BLaER1 (cell line): ENCODE measurements around the gene NUP93.

Experiments used
- H3K27ac ChIP-seq: shearing (Covaris generic); formaldehyde crosslinking; 2 replicates; pipeline ENCODE4 v1.8.1; 2022
- H3K27me3 ChIP-seq: shearing (Covaris generic); formaldehyde crosslinking; 2 replicates; pipeline ENCODE4 v1.8.1; 2022
- H3K36me3 ChIP-seq: shearing (Covaris generic); formaldehyde crosslinking; 2 replicates; pipeline ENCODE4 v1.8.1; 2022
- H3K4me1 ChIP-seq: shearing (Covaris generic); formaldehyde crosslinking; 2 replicates; pipeline ENCODE4 v1.8.1; 2022
- H3K4me2 ChIP-seq: shearing (Covaris generic); formaldehyde crosslinking; 2 replicates; pipeline ENCODE4 v1.8.1; 2022
- H3K4me3 ChIP-seq: shearing (Covaris generic); formaldehyde crosslinking; 2 replicates; pipeline ENCODE4 v1.8.1; 2022
- H3K9ac ChIP-seq: shearing (Covaris generic); formaldehyde crosslinking; 2 replicates; pipeline ENCODE4 v1.8.1; 2022
- H3K9me3 ChIP-seq: shearing (Covaris generic); formaldehyde crosslinking; 2 replicates; pipeline ENCODE4 v1.8.1; 2022
- H4K20me1 ChIP-seq: shearing (Covaris generic); formaldehyde crosslinking; 2 replicates; pipeline ENCODE4 v1.8.1; 2022
- Cebpa-rat ChIP-seq: shearing (Covaris generic); IDR thresholded peaks from 2 replicates; pipeline ENCODE4 v1.8.1; 2022

NUP93 gene

DNA sequence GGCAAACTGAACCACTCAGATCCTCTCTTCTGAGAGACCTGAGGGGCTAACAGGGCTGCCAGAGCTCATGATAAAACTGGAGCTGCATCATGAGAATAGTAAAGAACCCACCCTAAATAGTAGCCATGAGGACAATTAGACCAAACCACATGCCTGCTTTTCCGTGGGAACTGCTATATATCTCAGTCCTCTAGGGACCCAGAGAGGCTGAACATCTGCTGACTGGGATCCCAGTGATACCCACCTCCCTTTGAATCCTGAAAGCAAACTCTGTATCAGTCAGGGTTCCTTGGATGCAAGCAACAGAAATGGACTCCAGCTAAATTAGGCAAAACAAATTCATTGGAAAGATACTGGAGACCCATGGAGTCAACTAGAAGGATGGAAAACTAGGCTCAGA, 41.2 kb upstream of the NUP93 start:
- Histone ChIP-seq H3K36me3 (peaks cover 15% of the 10 kb centered on the region; the same call in 1 of the 2 replicates), H3K27me3 (no peaks in the 10 kb centered on the region), H3K4me3 (no peak overlapping the region), H4K20me1 (no peaks in the 10 kb centered on the region), H3K4me1 (peaks cover 61% of the 10 kb centered on the region), H3K4me2 (peak overlapping the region; percentile 76), H3K9me3 (peaks cover 10% of the 10 kb centered on the region; the same call in 1 of the 2 replicates), H3K9ac (0 out of 2 replicates have a peak overlapping the region, but pooled peaks have one; percentile 3), H3K27ac (peak overlapping the region; percentile 44; the same call in 1 of the 2 replicates)
- TF ChIP-seq Cebpa-rat = no peak

DNA sequence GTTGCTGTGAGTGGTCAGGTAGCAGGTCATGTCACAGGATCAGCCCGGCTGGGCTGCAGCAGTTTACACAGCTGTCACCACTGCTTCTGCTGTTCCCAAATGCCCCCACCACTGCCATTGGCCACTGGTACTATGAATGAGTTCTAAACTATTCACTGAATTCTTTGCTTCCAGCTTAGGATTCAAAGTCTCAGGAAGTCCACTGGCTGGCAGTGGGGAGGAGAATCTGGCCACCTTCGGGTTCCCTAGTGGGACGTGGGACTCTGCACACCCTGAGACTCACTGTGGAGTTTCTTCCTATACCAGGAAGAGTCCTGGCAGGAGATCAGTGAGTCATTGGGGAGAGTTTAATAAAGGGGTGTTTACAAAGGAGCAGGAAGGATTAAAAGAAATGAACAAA, 40.8 kb upstream of the NUP93 start:
- Histone ChIP-seq H3K36me3 (peaks cover 14% of the 10 kb centered on the region; the same call in 1 of the 2 replicates), H3K4me2 (peak overlapping the region; percentile 76), H3K27ac (peak overlapping the region; percentile 44; the same call in 1 of the 2 replicates), H3K4me1 (peaks cover 57% of the 10 kb centered on the region), H3K9ac (no peak overlapping the region), H4K20me1 (no peaks in the 10 kb centered on the region), H3K4me3 (no peak overlapping the region), H3K27me3 (no peaks in the 10 kb centered on the region), H3K9me3 (peaks cover 10% of the 10 kb centered on the region; the same call in 1 of the 2 replicates)
- TF ChIP-seq Cebpa-rat = no peak

DNA sequence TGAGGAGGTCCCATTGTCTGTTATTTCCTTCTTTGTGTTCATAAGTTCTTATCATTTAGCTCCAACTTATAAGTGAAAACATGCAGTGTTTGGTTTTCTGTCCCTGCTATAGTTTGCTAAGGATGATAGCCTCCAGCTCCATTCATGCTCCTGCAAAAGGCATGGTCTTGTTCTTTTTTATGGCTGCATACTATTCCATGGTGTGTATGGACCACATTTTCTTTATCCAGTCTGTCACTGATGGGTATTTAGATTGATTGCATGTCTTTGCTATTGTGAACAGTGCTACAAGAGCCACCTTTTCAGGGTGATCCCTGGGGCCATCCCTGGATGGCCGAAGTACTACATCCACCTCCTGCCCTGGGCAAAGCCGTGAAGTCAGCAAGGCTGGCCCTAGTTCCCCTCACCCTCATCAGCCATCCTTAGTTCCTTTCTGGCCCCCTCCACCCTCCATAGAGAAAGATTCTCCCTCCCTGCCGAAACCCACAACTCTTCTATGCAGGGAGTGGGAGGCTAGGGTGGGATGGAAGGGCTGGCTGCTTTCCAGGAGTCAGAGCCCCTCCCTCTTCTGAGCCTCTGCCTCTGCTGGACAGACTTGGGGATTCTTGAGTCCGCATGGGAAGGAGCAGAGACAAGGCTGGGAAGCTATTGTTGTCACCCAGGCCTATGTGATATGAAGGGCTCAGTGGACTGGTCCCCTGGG, 39.4 kb upstream of the NUP93 start:
- H3K36me3 ChIP-seq = peaks cover 14% of the 10 kb centered on the region; the same call in 1 of the 2 replicates
- H3K27ac ChIP-seq = no peak overlapping the region
- H3K4me2 ChIP-seq = no peak overlapping the region
- no peak overlapping the region for H3K4me3 ChIP-seq
- H3K9me3 ChIP-seq = peaks cover 20% of the 10 kb centered on the region
- no peaks in the 10 kb centered on the region for H4K20me1 ChIP-seq
- peaks cover 43% of the 10 kb centered on the region for H3K4me1 ChIP-seq
- no peaks in the 10 kb centered on the region for H3K27me3 ChIP-seq
- H3K9ac ChIP-seq = no peak overlapping the region
- no peak for TF ChIP-seq Cebpa-rat

DNA sequence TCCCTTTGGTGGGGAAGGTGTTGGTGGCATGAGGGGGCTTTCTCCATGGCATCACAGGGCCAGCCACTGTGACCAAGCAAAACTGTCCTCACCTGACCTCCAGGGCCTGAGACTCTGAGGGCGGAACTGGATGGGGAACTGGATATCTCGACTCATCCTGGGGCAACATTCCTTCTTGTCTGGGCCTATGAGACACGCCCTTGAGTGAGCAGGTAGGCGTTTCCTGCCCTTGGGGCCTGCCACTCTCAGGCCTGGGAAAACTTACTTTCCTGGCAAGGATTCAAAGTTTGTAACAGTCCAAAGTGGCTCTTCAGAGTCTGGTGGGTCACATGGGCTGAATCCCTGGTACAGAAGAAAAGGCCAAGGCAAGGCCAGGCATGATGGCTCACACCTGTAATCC, 38.0 kb upstream of the NUP93 start:
- Histone ChIP-seq H3K36me3 (peaks cover 3% of the 10 kb centered on the region; the same call in 1 of the 2 replicates), H3K4me1 (peaks cover 31% of the 10 kb centered on the region), H3K9me3 (peaks cover 22% of the 10 kb centered on the region), H3K27ac (no peak overlapping the region), H3K9ac (no peak overlapping the region), H3K4me2 (no peak overlapping the region), H4K20me1 (no peaks in the 10 kb centered on the region), H3K27me3 (no peaks in the 10 kb centered on the region), H3K4me3 (no peak overlapping the region)
- TF ChIP-seq Cebpa-rat = no peak

DNA sequence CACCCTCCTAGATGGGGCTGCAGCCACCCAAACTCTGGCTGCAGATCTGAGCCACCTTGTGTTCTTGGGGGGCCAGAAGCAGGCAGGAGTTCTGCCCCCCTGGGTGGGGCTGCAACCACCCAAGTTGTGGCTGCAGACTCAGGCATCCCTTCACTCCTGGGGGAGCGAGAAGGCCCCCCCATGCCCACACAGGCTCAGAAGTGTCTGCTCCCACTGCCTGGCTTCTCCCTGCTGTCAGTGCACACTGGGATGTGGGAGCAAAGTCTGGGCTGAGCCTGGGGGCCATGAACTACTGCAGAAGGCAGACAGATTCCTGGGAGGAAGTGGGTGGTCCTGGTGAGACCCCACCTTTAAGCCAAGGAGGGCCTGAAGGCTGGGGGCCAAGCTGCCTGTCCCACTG, 34.7 kb upstream of the NUP93 start:
- no peaks in the 10 kb centered on the region for H3K27me3 ChIP-seq
- no peak overlapping the region for H3K9ac ChIP-seq
- H3K27ac ChIP-seq = no peak overlapping the region
- TF ChIP-seq Cebpa-rat = no peak
- H3K9me3 ChIP-seq = peaks cover 36% of the 10 kb centered on the region
- H3K4me2 ChIP-seq = no peak overlapping the region
- H3K4me1 ChIP-seq = no peaks in the 10 kb centered on the region; the same call in 1 of the 2 replicates
- no peaks in the 10 kb centered on the region for H4K20me1 ChIP-seq
- H3K4me3 ChIP-seq = no peak overlapping the region
- no peaks in the 10 kb centered on the region for H3K36me3 ChIP-seq

DNA sequence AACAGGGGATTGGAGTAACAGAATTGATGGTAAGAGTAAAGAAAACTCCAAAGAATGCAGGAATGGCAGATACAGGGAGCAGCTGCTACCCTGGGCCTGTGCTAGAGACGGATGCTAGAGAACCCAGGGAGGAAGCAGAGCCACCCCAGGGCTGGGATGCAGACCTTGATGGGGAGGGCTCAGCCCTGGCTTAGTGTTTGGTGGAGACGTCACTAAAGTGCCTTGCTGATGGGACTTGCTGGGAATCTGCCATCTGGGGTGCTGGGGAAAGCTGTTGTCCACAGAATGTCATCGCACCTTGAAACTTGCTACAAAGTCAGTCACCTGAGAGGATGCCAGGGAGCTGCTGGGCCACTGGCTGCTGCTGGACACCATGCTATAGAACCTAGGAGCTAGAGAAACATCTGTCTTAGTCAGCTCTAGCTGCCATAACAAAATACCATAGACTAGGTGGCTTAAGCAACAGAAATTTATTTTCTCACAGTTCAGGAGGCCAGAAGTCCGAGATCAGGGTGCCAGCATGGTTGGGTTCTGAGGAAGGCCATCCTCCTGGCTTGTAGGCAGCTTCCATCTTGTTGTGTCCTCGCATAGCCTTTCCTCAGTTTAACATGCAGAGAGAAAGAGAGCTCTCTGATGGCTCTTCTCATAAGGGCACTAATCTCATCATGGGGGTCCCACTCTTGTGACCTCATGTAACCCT, 32.3 kb upstream of the NUP93 start:
- H3K4me1 ChIP-seq = peaks cover 8% of the 10 kb centered on the region
- H3K4me3 ChIP-seq = no peak overlapping the region
- no peaks in the 10 kb centered on the region for H4K20me1 ChIP-seq
- no peak overlapping the region for H3K4me2 ChIP-seq
- peaks cover 36% of the 10 kb centered on the region for H3K9me3 ChIP-seq
- no peak overlapping the region for H3K27ac ChIP-seq
- no peaks in the 10 kb centered on the region for H3K27me3 ChIP-seq
- no peak overlapping the region for H3K9ac ChIP-seq
- H3K36me3 ChIP-seq = no peaks in the 10 kb centered on the region
- no peak for TF ChIP-seq Cebpa-rat

DNA sequence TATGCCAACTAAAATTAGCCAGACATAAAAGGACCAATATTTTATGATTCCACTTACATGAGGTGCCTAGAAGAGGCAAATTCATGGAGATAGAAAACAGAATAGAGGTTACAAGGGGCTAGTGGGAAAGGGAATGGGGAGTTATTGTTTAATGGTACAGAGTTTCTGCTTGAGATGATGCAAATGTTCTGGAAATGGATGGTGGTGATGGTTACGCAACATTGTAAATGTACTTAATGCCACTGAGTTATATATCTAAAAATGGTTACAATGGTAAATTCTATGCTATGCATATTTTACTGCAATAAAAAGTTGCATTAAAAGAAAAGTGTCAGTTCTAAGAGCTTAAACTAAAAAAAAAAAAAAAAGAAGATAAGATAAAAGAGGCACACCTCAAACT, 29.7 kb upstream of the NUP93 start:
- peak; percentile 56; the same call in 1 of the 2 replicates for TF ChIP-seq Cebpa-rat
- Histone ChIP-seq H3K27ac (no peak overlapping the region), H4K20me1 (no peaks in the 10 kb centered on the region), H3K36me3 (no peaks in the 10 kb centered on the region), H3K4me3 (no peak overlapping the region), H3K27me3 (no peaks in the 10 kb centered on the region), H3K9me3 (peaks cover 31% of the 10 kb centered on the region), H3K4me2 (no peak overlapping the region), H3K4me1 (peaks cover 8% of the 10 kb centered on the region), H3K9ac (no peak overlapping the region)

DNA sequence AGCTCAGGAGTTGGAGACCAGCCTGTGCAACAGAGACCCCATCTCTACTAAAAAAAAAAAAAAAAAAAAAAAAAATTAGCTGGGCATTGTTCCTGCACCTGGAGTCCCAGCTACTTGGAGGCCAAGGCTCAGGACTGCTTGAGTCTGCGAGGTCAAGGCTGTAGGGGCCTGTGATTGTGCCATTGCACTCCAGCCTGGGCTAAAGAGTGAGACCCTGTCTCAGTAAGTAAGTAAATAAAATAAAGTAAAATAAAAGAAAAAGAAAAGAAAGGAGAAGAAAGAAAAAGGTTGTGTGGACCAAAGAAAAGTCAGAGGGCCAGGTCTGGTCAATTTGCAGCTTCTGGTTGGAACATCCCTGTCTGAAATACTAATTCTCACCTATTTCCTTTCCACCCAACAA, 29.3 kb upstream of the NUP93 start:
- no peak overlapping the region for H3K4me3 ChIP-seq
- H3K9me3 ChIP-seq = peaks cover 26% of the 10 kb centered on the region
- no peak overlapping the region for H3K4me2 ChIP-seq
- no peaks in the 10 kb centered on the region for H3K27me3 ChIP-seq
- H4K20me1 ChIP-seq = no peaks in the 10 kb centered on the region
- no peaks in the 10 kb centered on the region for H3K36me3 ChIP-seq
- H3K27ac ChIP-seq = no peak overlapping the region
- no peak overlapping the region for H3K9ac ChIP-seq
- peaks cover 8% of the 10 kb centered on the region for H3K4me1 ChIP-seq
- no peak for TF ChIP-seq Cebpa-rat

DNA sequence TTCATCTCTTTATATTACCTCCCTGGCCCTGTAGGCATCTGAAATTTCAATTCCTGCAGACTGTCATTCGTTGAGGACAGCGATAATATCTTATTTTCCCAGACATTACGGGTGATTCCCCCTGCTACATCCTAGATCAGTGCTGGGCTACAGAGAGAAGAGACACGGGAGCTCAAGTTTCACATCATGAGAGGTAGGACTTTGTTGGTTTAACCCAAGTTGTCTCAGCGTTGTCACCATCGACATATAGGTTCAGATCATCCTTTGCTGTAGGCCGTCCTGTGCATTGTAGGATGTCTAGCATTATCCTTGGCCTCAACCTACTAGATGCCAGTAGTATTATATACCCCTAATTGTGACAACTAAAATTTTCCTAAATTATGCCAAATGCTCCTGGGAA, 28.4 kb upstream of the NUP93 start:
- H3K4me1 ChIP-seq = peaks cover 8% of the 10 kb centered on the region
- no peak overlapping the region for H3K4me3 ChIP-seq
- H3K4me2 ChIP-seq = peak overlapping the region; percentile 28; the same call in 1 of the 2 replicates
- no peak for TF ChIP-seq Cebpa-rat
- H3K9ac ChIP-seq = no peak overlapping the region
- no peak overlapping the region for H3K27ac ChIP-seq
- H3K36me3 ChIP-seq = no peaks in the 10 kb centered on the region
- H3K9me3 ChIP-seq = peaks cover 19% of the 10 kb centered on the region
- H3K27me3 ChIP-seq = no peaks in the 10 kb centered on the region
- no peaks in the 10 kb centered on the region for H4K20me1 ChIP-seq

DNA sequence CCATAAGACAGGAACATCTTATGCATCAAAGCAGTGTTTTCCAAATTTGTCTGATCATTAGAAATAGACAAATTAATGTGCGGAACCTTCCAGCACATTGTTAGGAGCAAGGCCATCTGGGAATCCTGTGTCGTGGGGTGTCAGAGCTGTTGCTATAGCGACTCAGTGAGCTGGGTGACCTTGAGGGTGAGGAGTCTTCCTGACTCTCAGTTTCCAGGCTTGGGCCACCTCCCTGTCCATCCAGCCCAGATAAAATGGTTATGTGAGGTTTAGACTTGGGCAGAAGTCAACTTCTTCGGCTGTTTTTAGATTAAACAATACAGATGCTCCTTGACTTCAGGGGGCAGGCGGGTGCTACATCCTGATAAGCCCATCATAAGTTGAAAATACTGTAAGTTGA, 27.1 kb upstream of the NUP93 start:
- peaks cover 8% of the 10 kb centered on the region for H3K4me1 ChIP-seq
- H3K4me3 ChIP-seq = no peak overlapping the region
- H3K27me3 ChIP-seq = no peaks in the 10 kb centered on the region
- H3K4me2 ChIP-seq = no peak overlapping the region
- no peak for TF ChIP-seq Cebpa-rat
- peaks cover 6% of the 10 kb centered on the region; the same call in 1 of the 2 replicates for H3K9me3 ChIP-seq
- no peak overlapping the region for H3K9ac ChIP-seq
- no peaks in the 10 kb centered on the region for H3K36me3 ChIP-seq
- no peaks in the 10 kb centered on the region for H4K20me1 ChIP-seq
- H3K27ac ChIP-seq = no peak overlapping the region
